Measurements from ENCODE around the gene CFAP410. TPM values are rescaled to one million over a fixed set of nuclear protein-coding genes. Genes with fewer than 3 reads are reported as not detected.

CFAP410 gene
- total RNA-seq, 2 donors from 2014 or later: 19.8 to 21.4 TPM

GRCh38 chr21:44325386-44326271, 13.6 kb downstream of the CFAP410 start:
- TF ChIP-seq CTCF (IDR thresholded peaks at IDR 0.05): no peak
- Histone ChIP-seq H3K27ac (no peak overlapping the region), H3K9me3 (no peaks in the 10 kb centered on the region), H3K4me3 (no peak overlapping the region), H3K9ac (ENCODE audit: low read depth in 2 of 2, low read length in 2 of 2) (no peak overlapping the region), H3K4me1 (no peaks in the 10 kb centered on the region), H3K36me3 (peaks cover 8% of the 10 kb centered on the region), H3K27me3 (no peaks in the 10 kb centered on the region)
- DNase-seq: no peak
- intact Hi-C loops (cut with DNase I): no loop called here

- Histone ChIP-seq H3K4me1 (no peaks in the 10 kb centered on the region), H3K4me3 (no peak overlapping the region), H3K9ac (ENCODE audit: low read depth in 2 of 2, low read length in 2 of 2) (no peak overlapping the region), H3K27me3 (no peaks in the 10 kb centered on the region), H3K27ac (no peak overlapping the region), H3K9me3 (no peaks in the 10 kb centered on the region), H3K36me3 (peaks cover 12% of the 10 kb centered on the region)
- TF ChIP-seq CTCF (IDR thresholded peaks at IDR 0.05): no peak
- intact Hi-C loops (cut with DNase I): no loop called here
- no peak for DNase-seq
Measured at GRCh38 chr21:44324854-44325107, 14.4 kb downstream of the CFAP410 start.

- H3K27ac ChIP-seq: no peak overlapping the region
- H3K9me3 ChIP-seq: no peaks in the 10 kb centered on the region
- H3K9ac ChIP-seq (ENCODE audit: low read depth in 2 of 2, low read length in 2 of 2): no peak overlapping the region
- no peaks in the 10 kb centered on the region for H3K4me1 ChIP-seq
- H3K27me3 ChIP-seq: no peaks in the 10 kb centered on the region
- TF ChIP-seq CTCF (IDR thresholded peaks at IDR 0.05): no peak
- intact Hi-C loops (cut with DNase I): no loop called here
- H3K36me3 ChIP-seq: peaks cover 17% of the 10 kb centered on the region
- H3K4me3 ChIP-seq: no peak overlapping the region
- no peak for DNase-seq
Measured at GRCh38 chr21:44324106-44324853, 14.9 kb downstream of the CFAP410 start.

DNA sequence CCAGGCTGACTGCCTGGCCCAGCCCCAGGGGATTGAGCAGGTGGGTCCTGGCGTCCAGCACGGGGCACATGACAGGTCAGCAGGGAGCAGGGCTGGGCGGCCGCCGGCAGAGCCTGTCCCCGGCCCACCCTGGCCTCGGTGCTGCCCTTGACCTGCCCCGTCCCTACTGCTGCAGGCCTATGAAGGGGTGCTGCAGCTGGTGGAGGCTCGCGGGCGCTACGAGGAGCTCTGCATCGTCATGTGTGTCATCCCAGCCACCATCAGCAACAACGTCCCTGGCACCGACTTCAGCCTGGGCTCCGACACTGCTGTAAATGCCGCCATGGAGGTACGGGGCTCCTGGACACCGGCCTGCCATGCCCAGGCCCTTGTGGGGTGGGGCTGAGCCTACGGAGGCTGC, 15.6 kb downstream of the CFAP410 start:
- Histone ChIP-seq H3K4me1 (no peaks in the 10 kb centered on the region), H3K9ac (ENCODE audit: low read depth in 2 of 2, low read length in 2 of 2) (no peak overlapping the region), H3K27ac (no peak overlapping the region), H3K9me3 (no peaks in the 10 kb centered on the region), H3K36me3 (peaks cover 20% of the 10 kb centered on the region), H3K4me3 (no peak overlapping the region), H3K27me3 (no peaks in the 10 kb centered on the region)
- no peak for TF ChIP-seq CTCF (IDR thresholded peaks at IDR 0.05)
- DNase-seq: no peak
- intact Hi-C loops (cut with DNase I): no loop called here

- Histone ChIP-seq H3K36me3 (peaks cover 20% of the 10 kb centered on the region), H3K4me1 (no peaks in the 10 kb centered on the region)
- DNase-seq: no peak
Measured at GRCh38 chr21:44322621-44323325, 16.4 kb downstream of the CFAP410 start.

More at GRCh38 chr21:44322621-44323325, 16.4 kb downstream of the CFAP410 start:
- Histone ChIP-seq H3K27ac (no peak overlapping the region), H3K9me3 (no peaks in the 10 kb centered on the region), H3K9ac (ENCODE audit: low read depth in 2 of 2, low read length in 2 of 2) (no peak overlapping the region), H3K27me3 (no peaks in the 10 kb centered on the region), H3K4me3 (no peak overlapping the region)
- no peak for TF ChIP-seq CTCF (IDR thresholded peaks at IDR 0.05)
- intact Hi-C loops (cut with DNase I): no loop called here

Data from colonic mucosa (tissue), 4 donors.